Measurements from ENCODE around the gene SAYSD1. TPM values are rescaled to one million over a fixed set of nuclear protein-coding genes. Genes with fewer than 3 reads are reported as not detected.

The SAYSD1 gene
- total RNA-seq, 1 experiment from 2014 or later, result 20.3 TPM

DNA sequence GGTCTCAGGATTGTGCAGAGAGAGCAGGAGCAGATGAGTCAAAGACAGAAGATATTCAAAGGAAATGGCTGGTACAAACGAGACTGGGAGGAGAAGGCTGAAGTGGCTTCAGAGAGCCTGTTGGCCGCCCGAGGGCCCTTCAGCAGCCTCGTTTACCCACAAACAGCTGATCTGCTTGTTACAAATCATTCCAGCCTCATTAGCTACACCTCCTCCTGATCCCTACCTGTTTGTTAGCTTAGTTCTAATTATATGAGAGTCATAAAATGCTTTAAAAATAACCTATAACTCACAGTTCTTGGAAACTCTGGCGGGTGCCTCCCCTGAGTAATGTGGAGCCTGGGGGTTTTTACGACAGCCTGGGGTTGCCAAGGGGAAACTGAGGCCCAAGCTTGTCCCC lies 53.8 kb downstream of the SAYSD1 start:
- H3K27me3 ChIP-seq, result peaks cover 16% of the 10 kb centered on the region
- no peak for DNase-seq

DNA sequence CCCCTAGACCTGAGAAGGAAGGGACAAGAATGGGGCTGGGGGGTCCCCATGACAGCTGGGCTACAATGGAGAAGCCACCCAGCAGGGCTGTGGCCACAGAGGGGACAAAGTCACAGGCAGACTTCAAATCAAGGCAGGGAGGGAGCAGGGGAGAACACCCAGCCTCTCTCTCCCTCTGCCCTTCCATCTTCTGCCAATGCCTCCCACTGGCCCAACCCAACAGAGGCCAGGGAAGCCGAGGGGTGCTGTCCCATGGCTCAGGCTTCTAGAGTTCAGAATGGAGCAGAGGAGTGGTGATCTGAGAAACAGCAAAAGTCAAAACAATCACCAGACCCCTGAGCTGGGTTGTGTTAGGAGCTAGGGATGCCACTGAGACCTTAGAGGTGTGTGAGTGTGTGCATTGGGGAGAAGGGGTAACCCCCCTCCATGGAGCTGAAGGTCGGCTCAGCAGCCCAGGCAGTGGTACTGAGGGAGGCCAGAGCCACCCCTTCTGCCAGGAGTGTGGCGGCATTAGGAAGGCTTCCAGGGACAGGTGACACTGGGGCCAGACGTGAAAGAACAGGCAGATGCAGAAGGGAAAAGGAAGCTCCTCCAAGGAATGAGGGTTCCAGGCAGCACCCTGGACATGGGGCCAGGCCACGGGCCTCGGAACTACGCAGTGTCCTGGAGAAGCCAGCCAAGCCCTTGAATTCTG lies 54.4 kb downstream of the SAYSD1 start:
- no peak overlapping the region for H3K27ac ChIP-seq
- H3K4me1 ChIP-seq, result no peaks in the 10 kb centered on the region
- no peak overlapping the region for H3K4me3 ChIP-seq
- no peak for DNase-seq
- no peaks in the 10 kb centered on the region for H3K9me3 ChIP-seq (replicated peaks)
- H3K27me3 ChIP-seq, result peaks cover 15% of the 10 kb centered on the region
- no peaks in the 10 kb centered on the region for H3K36me3 ChIP-seq

More for the DNA sequence above, 53.8 kb downstream of the SAYSD1 start:
- H3K36me3 ChIP-seq, result no peaks in the 10 kb centered on the region
- no peaks in the 10 kb centered on the region for H3K9me3 ChIP-seq (replicated peaks)
- H3K4me3 ChIP-seq, result no peak overlapping the region
- no peak overlapping the region for H3K27ac ChIP-seq
- H3K4me1 ChIP-seq, result no peaks in the 10 kb centered on the region

DNA sequence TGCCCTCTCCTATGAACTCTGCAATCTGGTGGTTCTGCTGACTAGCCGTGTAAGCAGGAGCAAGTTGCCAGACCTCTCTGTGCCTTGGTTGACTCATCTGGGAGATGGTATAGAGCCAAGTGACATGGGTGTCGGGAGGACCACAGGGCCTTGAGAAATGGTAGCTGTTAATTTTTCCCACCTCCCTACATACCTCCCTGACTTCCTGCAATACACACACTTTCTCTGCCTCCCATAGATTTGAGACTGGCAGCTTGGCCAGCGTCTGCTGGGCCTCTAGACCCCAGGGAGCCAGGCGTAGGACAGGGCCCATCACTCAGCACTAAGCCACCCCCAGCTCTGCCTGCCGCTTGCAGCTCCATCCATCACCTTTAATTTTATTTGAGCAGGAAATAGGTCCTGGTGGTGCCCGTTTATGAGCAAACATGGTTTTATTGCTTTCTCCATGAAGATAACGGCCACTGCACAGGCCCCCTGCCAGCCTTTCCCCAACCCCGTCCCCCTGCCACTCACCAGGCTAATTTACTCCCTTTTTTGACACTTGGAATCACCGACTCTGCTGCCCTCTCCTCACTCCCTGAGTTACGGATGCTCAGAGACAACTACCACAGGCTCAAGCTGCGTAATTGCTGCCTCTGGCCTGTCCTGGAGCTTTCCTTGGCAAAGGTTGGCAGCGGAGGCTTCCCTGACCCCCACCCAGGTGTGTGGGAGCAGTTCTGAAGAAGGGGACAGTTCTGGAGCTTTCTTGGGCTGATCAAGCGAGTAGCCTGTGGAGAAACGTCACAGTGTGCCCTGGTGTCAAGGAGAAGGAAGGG lies 55.3 kb downstream of the SAYSD1 start:
- Histone ChIP-seq H3K9me3 (replicated peaks) (no peaks in the 10 kb centered on the region), H3K4me1 (no peaks in the 10 kb centered on the region), H3K27me3 (peaks cover 10% of the 10 kb centered on the region), H3K4me3 (no peak overlapping the region), H3K36me3 (no peaks in the 10 kb centered on the region), H3K27ac (no peak overlapping the region)
- no peak for DNase-seq

DNA sequence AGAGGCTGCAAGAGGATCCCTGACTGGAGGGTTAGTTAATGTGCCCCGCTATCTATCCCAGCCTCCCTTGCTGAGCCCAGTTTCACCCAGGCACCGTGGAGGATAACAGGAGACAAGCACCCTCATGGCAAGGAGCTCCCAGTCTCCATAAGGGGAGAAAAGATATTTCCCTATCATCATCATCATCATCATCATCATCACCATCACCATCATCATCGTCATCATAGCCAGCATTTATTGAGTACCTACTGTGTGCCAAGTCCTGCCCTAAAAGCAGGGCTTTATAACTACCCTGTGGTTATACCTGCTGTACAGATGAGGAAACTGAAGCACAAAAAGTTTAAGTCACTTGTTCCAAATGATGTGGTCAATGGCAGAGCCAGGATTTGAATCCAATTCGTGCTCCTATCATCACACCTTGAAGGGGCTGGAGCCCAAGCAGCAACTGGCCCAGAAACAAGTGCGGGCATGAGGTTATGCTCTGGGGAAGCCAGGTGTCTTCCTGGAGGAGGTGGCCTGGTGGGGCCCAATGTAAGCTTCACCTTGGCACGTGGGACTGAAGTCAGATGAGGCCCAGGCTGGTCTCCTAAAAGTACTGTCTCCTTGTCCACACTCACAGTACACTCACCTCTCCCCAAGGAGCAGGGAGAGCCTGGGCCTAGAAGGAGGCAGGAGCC lies 56.4 kb downstream of the SAYSD1 start:
- DNase-seq, result no peak
- Histone ChIP-seq H3K4me3 (no peak overlapping the region), H3K27me3 (peaks cover 10% of the 10 kb centered on the region)

DNA sequence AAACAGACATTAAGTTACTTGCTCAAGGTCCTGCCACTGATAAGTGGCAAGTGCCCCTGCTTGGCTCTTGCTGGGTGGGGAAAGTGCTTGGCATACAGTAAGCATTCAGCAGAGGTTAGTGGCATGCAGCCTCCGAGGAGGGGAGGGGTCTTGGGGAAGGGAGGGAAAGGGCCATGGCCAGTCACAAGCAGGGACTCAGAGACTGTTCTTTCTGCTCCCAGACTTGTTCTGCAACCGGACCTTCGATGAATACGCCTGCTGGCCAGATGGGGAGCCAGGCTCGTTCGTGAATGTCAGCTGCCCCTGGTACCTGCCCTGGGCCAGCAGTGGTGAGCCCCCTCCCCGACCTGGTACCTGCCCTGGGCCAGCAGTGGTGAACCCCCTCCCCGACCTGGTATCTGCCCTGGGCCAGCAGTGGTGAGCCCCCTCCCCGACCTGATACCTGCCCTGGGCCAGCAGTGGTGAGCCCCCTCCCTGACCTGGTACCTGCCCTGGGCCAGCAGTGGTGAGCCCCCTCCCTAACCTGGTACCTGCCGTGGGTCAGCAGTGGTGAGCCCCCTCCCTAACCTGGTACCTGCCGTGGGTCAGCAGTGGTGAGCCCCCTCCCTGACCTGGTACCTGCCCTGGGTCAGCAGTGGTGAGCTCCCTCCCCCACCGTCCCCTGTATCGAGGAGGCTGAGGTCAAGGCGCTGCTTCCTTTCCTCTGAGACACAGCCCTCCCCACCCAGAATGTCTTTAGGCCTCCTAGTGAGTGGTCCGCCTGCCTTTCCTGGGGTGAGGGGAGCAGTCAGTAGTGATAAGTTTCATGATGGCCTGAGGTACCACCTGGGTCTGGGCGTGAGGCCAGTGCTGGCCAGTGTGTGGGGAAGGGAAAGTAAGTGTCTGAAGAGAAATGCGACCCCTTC lies 57.5 kb downstream of the SAYSD1 start:
- Histone ChIP-seq H3K4me3 (no peak overlapping the region), H3K27me3 (peaks cover 10% of the 10 kb centered on the region), H3K9me3 (replicated peaks) (no peaks in the 10 kb centered on the region), H3K36me3 (no peaks in the 10 kb centered on the region), H3K27ac (no peak overlapping the region), H3K4me1 (no peaks in the 10 kb centered on the region)
- no peak for DNase-seq

More for the DNA sequence above, 56.4 kb downstream of the SAYSD1 start:
- Histone ChIP-seq H3K9me3 (replicated peaks) (no peaks in the 10 kb centered on the region), H3K27ac (no peak overlapping the region), H3K4me1 (no peaks in the 10 kb centered on the region), H3K36me3 (no peaks in the 10 kb centered on the region)

DNA sequence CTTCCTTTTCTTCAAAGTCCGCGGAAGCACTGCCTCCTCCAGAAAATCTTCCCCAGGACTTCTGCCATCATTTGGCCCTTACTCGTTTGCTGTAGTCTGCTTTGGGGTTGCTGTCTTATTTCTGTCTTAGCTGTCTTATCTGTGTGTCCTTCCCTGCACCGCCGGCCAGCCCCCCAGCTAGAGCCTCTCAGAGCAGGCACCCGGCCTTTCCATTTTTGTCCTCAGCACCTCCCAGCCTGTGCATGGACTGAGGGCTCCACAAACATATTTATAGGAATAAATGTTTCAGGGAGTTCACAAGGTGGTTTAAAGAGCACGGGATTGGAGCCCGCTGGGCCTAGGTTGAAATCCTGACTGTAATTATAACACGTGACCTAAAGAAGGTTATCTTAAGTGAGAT lies 58.3 kb downstream of the SAYSD1 start:
- Histone ChIP-seq H3K9me3 (replicated peaks) (no peaks in the 10 kb centered on the region), H3K4me3 (no peak overlapping the region), H3K27me3 (peaks cover 10% of the 10 kb centered on the region; the same call in 1 of the 2 replicates), H3K27ac (no peak overlapping the region), H3K4me1 (no peaks in the 10 kb centered on the region), H3K36me3 (no peaks in the 10 kb centered on the region)
- no peak for DNase-seq

DNA sequence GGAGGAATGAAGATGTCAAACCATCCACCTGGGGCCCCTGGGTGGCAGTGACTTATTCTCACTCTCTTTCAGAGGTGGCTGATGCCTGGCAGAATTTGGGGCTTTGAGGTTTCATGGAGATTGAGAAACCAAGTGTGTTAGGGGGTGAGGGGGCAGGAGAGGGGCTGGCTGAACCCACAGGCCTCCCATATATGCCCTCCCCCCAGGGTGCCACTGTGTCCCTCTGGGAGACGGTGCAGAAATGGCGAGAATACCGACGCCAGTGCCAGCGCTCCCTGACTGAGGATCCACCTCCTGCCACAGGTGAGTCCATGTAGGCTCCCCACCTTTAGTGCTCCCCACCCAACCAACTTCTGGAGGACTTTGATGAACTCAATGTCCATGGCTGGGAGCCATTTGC lies 58.8 kb downstream of the SAYSD1 start:
- H3K27ac ChIP-seq, result no peak overlapping the region
- DNase-seq, result no peak
- peaks cover 8% of the 10 kb centered on the region; the same call in 1 of the 2 replicates for H3K27me3 ChIP-seq
- H3K4me3 ChIP-seq, result no peak overlapping the region
- H3K9me3 ChIP-seq (replicated peaks), result no peaks in the 10 kb centered on the region
- no peaks in the 10 kb centered on the region for H3K36me3 ChIP-seq
- no peaks in the 10 kb centered on the region for H3K4me1 ChIP-seq

DNA sequence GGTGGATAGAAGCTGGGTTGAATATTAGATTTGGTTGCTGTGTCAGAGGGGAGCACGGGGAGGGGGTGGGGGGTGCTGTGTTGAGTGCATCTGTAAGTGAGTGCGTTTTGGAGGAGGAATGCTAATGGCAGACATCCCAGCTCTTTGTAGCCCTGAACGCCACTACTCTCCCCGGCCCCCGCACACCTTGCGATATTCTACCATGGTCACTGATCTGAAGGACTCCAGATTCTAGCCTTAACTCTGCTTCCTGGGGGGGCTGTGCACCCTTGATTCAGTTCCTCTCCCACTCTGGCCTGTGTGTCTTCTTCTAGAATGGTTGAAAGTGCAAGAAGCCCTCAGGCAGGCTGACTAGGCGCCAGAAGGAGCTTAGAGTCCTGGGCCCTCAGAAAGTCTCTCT lies 59.3 kb downstream of the SAYSD1 start:
- Histone ChIP-seq H3K27ac (no peak overlapping the region), H3K4me1 (no peaks in the 10 kb centered on the region), H3K4me3 (no peak overlapping the region), H3K27me3 (0 out of 2 replicates have a peak, but pooled peaks cover 5% of the 10 kb centered on the region), H3K36me3 (no peaks in the 10 kb centered on the region), H3K9me3 (replicated peaks) (no peaks in the 10 kb centered on the region)
- DNase-seq, result no peak

DNA sequence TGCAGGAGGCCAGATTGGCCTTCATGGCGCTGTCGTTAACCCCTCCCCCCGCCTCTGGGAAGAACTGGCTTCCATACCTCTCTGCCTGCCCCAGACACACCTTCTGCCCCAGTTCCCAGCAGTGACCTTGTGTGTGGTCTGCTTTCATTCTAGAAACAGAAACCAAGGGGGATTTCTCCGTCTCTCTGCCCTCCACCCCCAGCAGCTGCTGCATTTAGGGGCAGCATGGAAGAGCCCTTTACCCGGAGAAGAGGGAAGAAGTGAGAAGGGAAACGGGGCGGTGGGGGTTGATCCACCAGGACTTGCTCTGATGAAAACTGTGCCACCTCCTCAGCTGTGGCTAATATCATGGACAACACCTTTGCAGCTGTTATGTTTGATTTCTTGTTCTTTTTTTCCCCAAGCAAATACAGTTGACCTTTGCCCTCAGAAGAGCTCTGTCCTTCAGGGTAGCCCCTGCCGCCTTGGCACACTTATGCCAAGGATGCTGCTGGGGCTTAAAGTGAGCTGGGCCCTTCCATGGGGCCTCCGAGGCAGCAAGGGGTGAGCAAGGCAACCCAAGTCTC lies 60.3 kb downstream of the SAYSD1 start:
- no peak for DNase-seq

More for the DNA sequence above, 60.3 kb downstream of the SAYSD1 start:
- Histone ChIP-seq H3K4me3 (no peak overlapping the region), H3K36me3 (no peaks in the 10 kb centered on the region), H3K27me3 (0 out of 2 replicates have a peak, but pooled peaks cover 5% of the 10 kb centered on the region), H3K9me3 (replicated peaks) (no peaks in the 10 kb centered on the region), H3K27ac (no peak overlapping the region), H3K4me1 (no peaks in the 10 kb centered on the region)

Other genes with a start within 250 kb of the SAYSD1 start
- gene GLP1R, start 66.4 kb downstream of the SAYSD1 start, total RNA-seq (2014; rRNA removed; shearing (Covaris generic)), result not detected in 2 replicates
- gene KCNK5, start 114.3 kb upstream of the SAYSD1 start, total RNA-seq (2014; rRNA removed; shearing (Covaris generic)), result 9.5 and 9.7 TPM in 2 replicates
- gene KCNK17, start 199.2 kb upstream of the SAYSD1 start, total RNA-seq (2014; rRNA removed; shearing (Covaris generic)), result not detected in 2 replicates
- not detected in 2 replicates for gene KCNK16, start 207.5 kb upstream of the SAYSD1 start, total RNA-seq (2014; rRNA removed; shearing (Covaris generic))